ENCODE measurements around the gene FHL1.

The FHL1 gene

DNA sequence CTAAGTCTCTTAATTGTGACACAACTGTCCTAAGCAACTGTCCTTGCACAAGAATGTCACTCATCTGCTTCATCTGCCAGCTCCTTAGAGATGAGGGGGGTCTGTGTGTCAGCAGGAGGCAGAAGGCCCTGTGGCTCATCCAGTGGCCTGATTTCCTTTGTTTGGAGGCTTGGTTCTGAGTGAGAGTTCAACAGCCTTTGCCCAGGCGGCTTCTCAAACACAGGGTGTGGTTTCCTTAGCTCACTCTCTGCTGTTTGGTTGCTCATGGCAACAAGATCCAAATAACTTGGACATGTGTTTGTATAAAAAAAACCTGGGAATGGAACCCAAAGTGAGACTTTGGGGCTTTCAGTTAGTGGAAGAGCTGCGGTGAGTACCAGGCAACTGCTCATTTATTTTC is 57.2 kb downstream of the FHL1 start:
- no peak overlapping the region for H3K9ac ChIP-seq (ENCODE audit: low read depth, low read length)

DNA sequence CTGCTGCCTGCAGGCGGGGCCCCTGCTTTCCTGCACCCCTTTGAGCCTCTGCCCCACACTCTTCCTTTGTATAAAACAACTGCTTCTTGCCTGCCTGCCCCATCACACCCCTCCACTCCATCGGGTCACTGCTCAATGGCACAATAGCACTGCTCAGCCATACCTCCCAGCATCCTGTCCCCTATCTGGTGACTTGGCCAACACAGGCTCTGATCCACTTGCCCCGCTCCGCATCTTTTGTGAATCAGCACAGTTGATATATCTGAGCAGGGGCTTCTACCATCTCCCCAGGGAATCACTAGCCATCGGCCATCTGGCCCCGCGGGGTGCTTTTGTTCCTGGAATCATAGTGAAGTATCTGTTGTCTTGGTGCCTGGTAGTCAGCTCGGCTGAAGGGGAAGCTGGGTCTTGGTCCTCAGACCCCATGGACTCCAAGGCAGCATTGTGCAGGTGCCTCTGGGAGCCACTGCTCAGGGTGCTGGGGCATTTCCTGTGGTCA is 58.6 kb downstream of the FHL1 start:
- Histone ChIP-seq H3K27me3 (ENCODE audit: insufficient read depth, low read length, poor library complexity) (no peaks in the 10 kb centered on the region), H3K79me2 (ENCODE audit: insufficient read depth, low read length) (no peaks in the 10 kb centered on the region), H3K4me2 (ENCODE audit: insufficient read depth, low read length) (no peak overlapping the region), H3K9me3 (ENCODE audit: insufficient read depth, low read length, severe bottlenecking) (no peaks in the 10 kb centered on the region), H3K4me3 (ENCODE audit: low read depth in 1 of 2, low read length in 2 of 2) (no peak overlapping the region), H3K9ac (ENCODE audit: low read depth, low read length) (no peak overlapping the region), H3K36me3 (ENCODE audit: insufficient read depth, low read length) (no peaks in the 10 kb centered on the region), H2AFZ (ENCODE audit: low read depth, low read length) (no peak overlapping the region), H3K4me1 (ENCODE audit: insufficient read depth, low read length) (no peaks in the 10 kb centered on the region), H3K27ac (ENCODE audit: low read length) (no peak overlapping the region), H4K20me1 (ENCODE audit: insufficient read depth, low read length) (no peaks in the 10 kb centered on the region)
- ATAC-seq (ENCODE audit: insufficient read depth, low read depth) (no peak), DNase-seq (no peak)
- TF ChIP-seq, protein P1, sequence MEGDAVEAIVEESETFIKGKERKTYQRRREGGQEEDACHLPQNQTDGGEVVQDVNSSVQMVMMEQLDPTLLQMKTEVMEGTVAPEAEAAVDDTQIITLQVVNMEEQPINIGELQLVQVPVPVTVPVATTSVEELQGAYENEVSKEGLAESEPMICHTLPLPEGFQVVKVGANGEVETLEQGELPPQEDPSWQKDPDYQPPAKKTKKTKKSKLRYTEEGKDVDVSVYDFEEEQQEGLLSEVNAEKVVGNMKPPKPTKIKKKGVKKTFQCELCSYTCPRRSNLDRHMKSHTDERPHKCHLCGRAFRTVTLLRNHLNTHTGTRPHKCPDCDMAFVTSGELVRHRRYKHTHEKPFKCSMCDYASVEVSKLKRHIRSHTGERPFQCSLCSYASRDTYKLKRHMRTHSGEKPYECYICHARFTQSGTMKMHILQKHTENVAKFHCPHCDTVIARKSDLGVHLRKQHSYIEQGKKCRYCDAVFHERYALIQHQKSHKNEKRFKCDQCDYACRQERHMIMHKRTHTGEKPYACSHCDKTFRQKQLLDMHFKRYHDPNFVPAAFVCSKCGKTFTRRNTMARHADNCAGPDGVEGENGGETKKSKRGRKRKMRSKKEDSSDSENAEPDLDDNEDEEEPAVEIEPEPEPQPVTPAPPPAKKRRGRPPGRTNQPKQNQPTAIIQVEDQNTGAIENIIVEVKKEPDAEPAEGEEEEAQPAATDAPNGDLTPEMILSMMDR (IDR thresholded peaks at IDR 0.05; ENCODE audit: borderline replicate concordance, extremely low read depth, low read length, poor library complexity, severe bottlenecking): no peak
- TF ChIP-seq EZH2 (IDR thresholded peaks at IDR 0.05; ENCODE audit: borderline replicate concordance, low read depth, low read length, severe bottlenecking): no peak

More for the DNA sequence above, 57.2 kb downstream of the FHL1 start:
- H3K79me2 ChIP-seq (ENCODE audit: insufficient read depth, low read length): no peaks in the 10 kb centered on the region
- H3K27me3 ChIP-seq (ENCODE audit: insufficient read depth, low read length, poor library complexity): no peaks in the 10 kb centered on the region
- no peak overlapping the region for H2AFZ ChIP-seq (ENCODE audit: low read depth, low read length)
- H3K27ac ChIP-seq (ENCODE audit: low read length): no peak overlapping the region
- H3K4me2 ChIP-seq (ENCODE audit: insufficient read depth, low read length): no peak overlapping the region
- no peaks in the 10 kb centered on the region for H3K36me3 ChIP-seq (ENCODE audit: insufficient read depth, low read length)
- H4K20me1 ChIP-seq (ENCODE audit: insufficient read depth, low read length): no peaks in the 10 kb centered on the region
- H3K9me3 ChIP-seq (ENCODE audit: insufficient read depth, low read length, severe bottlenecking): no peaks in the 10 kb centered on the region
- no peak overlapping the region for H3K4me3 ChIP-seq (ENCODE audit: low read depth in 1 of 2, low read length in 2 of 2)
- DNase-seq: no peak
- ATAC-seq (ENCODE audit: insufficient read depth, low read depth): no peak
- TF ChIP-seq, protein P1 (IDR thresholded peaks at IDR 0.05; ENCODE audit: borderline replicate concordance, extremely low read depth, low read length, poor library complexity, severe bottlenecking): no peak
- TF ChIP-seq EZH2 (IDR thresholded peaks at IDR 0.05; ENCODE audit: borderline replicate concordance, low read depth, low read length, severe bottlenecking): no peak
- H3K4me1 ChIP-seq (ENCODE audit: insufficient read depth, low read length): no peaks in the 10 kb centered on the region

DNA sequence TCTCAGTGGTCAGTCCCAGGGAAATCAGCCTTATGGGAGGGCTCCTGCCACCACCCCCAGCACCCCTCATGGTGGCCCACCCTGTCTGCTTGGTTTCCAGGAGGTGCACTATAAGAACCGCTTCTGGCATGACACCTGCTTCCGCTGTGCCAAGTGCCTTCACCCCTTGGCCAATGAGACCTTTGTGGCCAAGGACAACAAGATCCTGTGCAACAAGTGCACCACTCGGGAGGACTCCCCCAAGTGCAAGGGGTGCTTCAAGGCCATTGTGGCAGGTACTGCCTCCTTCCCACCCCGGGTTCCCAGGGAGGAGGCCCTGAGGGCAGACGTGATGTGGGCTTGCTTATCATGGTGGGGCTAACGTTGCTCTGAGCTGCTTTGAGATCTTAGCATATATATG is 59.6 kb downstream of the FHL1 start:
- DNase-seq (no peak), ATAC-seq (ENCODE audit: insufficient read depth, low read depth) (no peak)
- no peak overlapping the region for H2AFZ ChIP-seq (ENCODE audit: low read depth, low read length)
- H3K27me3 ChIP-seq (ENCODE audit: insufficient read depth, low read length, poor library complexity): no peaks in the 10 kb centered on the region
- no peak for TF ChIP-seq EZH2 (IDR thresholded peaks at IDR 0.05; ENCODE audit: borderline replicate concordance, low read depth, low read length, severe bottlenecking)
- TF ChIP-seq, protein P1 (IDR thresholded peaks at IDR 0.05; ENCODE audit: borderline replicate concordance, extremely low read depth, low read length, poor library complexity, severe bottlenecking): no peak
- no peak overlapping the region for H3K27ac ChIP-seq (ENCODE audit: low read length)
- H3K4me1 ChIP-seq (ENCODE audit: insufficient read depth, low read length): no peaks in the 10 kb centered on the region
- H4K20me1 ChIP-seq (ENCODE audit: insufficient read depth, low read length): no peaks in the 10 kb centered on the region
- no peak overlapping the region for H3K4me2 ChIP-seq (ENCODE audit: insufficient read depth, low read length)
- H3K4me3 ChIP-seq (ENCODE audit: low read depth in 1 of 2, low read length in 2 of 2): no peak overlapping the region
- no peaks in the 10 kb centered on the region for H3K79me2 ChIP-seq (ENCODE audit: insufficient read depth, low read length)
- H3K9ac ChIP-seq (ENCODE audit: low read depth, low read length): no peak overlapping the region
- H3K9me3 ChIP-seq (ENCODE audit: insufficient read depth, low read length, severe bottlenecking): no peaks in the 10 kb centered on the region
- H3K36me3 ChIP-seq (ENCODE audit: insufficient read depth, low read length): no peaks in the 10 kb centered on the region

DNA sequence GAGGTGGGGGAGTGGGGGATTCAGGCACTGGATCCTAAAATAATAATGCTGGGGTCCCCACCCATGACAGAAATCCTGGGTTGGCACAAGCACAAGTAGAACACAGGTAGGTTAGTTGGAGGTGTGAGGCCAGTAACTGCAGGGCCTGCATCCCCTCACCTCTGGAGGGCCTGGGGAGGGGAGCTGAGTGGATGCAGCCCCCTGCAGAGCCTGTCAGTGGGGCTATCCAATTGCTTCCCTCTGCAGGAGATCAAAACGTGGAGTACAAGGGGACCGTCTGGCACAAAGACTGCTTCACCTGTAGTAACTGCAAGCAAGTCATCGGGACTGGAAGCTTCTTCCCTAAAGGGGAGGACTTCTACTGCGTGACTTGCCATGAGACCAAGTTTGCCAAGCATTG is 60.2 kb downstream of the FHL1 start:
- Histone ChIP-seq H3K9me3 (ENCODE audit: insufficient read depth, low read length, severe bottlenecking) (no peaks in the 10 kb centered on the region), H3K27me3 (ENCODE audit: insufficient read depth, low read length, poor library complexity) (no peaks in the 10 kb centered on the region), H4K20me1 (ENCODE audit: insufficient read depth, low read length) (no peaks in the 10 kb centered on the region), H3K9ac (ENCODE audit: low read depth, low read length) (no peak overlapping the region), H2AFZ (ENCODE audit: low read depth, low read length) (no peak overlapping the region), H3K4me2 (ENCODE audit: insufficient read depth, low read length) (no peak overlapping the region), H3K4me3 (ENCODE audit: low read depth in 1 of 2, low read length in 2 of 2) (no peak overlapping the region), H3K36me3 (ENCODE audit: insufficient read depth, low read length) (no peaks in the 10 kb centered on the region), H3K4me1 (ENCODE audit: insufficient read depth, low read length) (no peaks in the 10 kb centered on the region), H3K27ac (ENCODE audit: low read length) (no peak overlapping the region), H3K79me2 (ENCODE audit: insufficient read depth, low read length) (no peaks in the 10 kb centered on the region)
- ATAC-seq (ENCODE audit: insufficient read depth, low read depth) (no peak), DNase-seq (no peak)
- TF ChIP-seq, protein P1 (IDR thresholded peaks at IDR 0.05; ENCODE audit: borderline replicate concordance, extremely low read depth, low read length, poor library complexity, severe bottlenecking): no peak
- no peak for TF ChIP-seq EZH2 (IDR thresholded peaks at IDR 0.05; ENCODE audit: borderline replicate concordance, low read depth, low read length, severe bottlenecking)
